Motor neuron (in vitro differentiated cells): Measurements from ENCODE around the gene TUBA1C. TPM values are rescaled to one million over a fixed set of nuclear protein-coding genes. Genes with fewer than 3 reads are reported as not detected.
A peak's percentile ranks its signal among the peaks of the same experiment; 100 is the strongest.
"Not testable (repeated sequence)": the region's sequence is repeated elsewhere in the genome, so short reads cannot be mapped to it uniquely, and the experiment has no call there.

Experiments used
- ATAC-seq, 8 experiments: fragments of 200-7000 bp; cut with Tn5 transposase; replicated peaks in 6 of 8; 2 replicates each; pipeline ENCODE4 v1.8.0; 2021; ENCODE audit warnings: mild to moderate bottlenecking in 8 of 8, moderate library complexity in 8 of 8
- H3K27ac ChIP-seq, 2 donors: fragments of 250-450 bp; sonication (Bioruptor Pico); 2 replicates each; pipeline ENCODE4 v1.9.0; 2021; ENCODE audit warnings: antibody characterized with exemption in 2 of 2, mild to moderate bottlenecking in 2 of 2, moderate library complexity in 1 of 2
- H3K4me1 ChIP-seq, 2 donors: fragments of 250-450 bp; sonication (Bioruptor Pico); replicated peaks in 1 of 2; 2 replicates each; pipeline ENCODE4 v1.6.1; 2021; ENCODE audit warnings: antibody characterized with exemption in 2 of 2, mild to moderate bottlenecking in 2 of 2, moderate library complexity in 1 of 2
- H3K4me3 ChIP-seq, 5 donors: fragments of 250-450 bp; sonication (Bioruptor Pico); 2 replicates each; pipeline ENCODE4 v1.9.0; 2021; ENCODE audit warnings: antibody characterized with exemption in 5 of 5, mild to moderate bottlenecking in 5 of 5, moderate library complexity in 4 of 5
- WGBS, 10 experiments: fragments of 450-650 bp; shearing (Covaris generic); methylation state at CpG; one replicate each; pipeline ENCODE4 v1.0.0; 2022; 5-methylcytosine and 5-hydroxymethylcytosine counted together
- in situ Hi-C, 9 experiments: fragments of 400-800 bp; cut with MboI; loops; one replicate each; pipeline ENCODE4 v1.15.0; 2021; ENCODE audit warnings: low sequenced_read_pairs in 9 of 9, low pct_unique_long_range_greater_than_20kb in 2 of 9; ENCODE audit not compliant: unreplicated experiment in 9 of 9
- total RNA-seq, 8 experiments: library from RNA; unstranded; fragments of 300-600 nt; gene quantifications; 2 replicates each; pipeline versions ENCODE4 v1.2.3 to v1.2.4, GENCODE V29; 2022

The TUBA1C gene
- total RNA-seq, 8 experiments from 2014 or later: 54.3 to 256 (median 152) TPM

- in situ Hi-C loops: no loop called here
- Histone ChIP-seq H3K4me1 (no peaks in the 10 kb centered on the region), H3K27ac (no peak overlapping the region), H3K4me3 (no peak overlapping the region)
- no peak for ATAC-seq
- WGBS, 10 experiments: 6 to 81% (median 59%) methylated on average over 1 to 3 of the region's 3 CpGs
Measured at GRCh38 chr12:49260166-49260565, 4.7 kb upstream of the TUBA1C start.

GRCh38 chr12:49260571-49261363 is 4.1 kb upstream of the TUBA1C start:
- no peak for ATAC-seq
- in situ Hi-C loops: no loop called here
- 75 to 100% (median 94%) methylated on average over 2 to 7 of the region's 11 CpGs; no CpG with 5 or more reads in 2 of the 10 experiments for WGBS, 10 experiments
- Histone ChIP-seq H3K27ac (no peak overlapping the region), H3K4me3 (no peak overlapping the region), H3K4me1 (peaks cover 0 to 1% of the 10 kb centered on the region in 2 donors)

GRCh38 chr12:49261721-49262120 is 3.2 kb upstream of the TUBA1C start:
- 19 to 100% (median 83%) methylated on average over 1 to 2 of the region's 2 CpGs; no CpG with 5 or more reads in 3 of the 10 experiments for WGBS, 10 experiments
- Histone ChIP-seq H3K4me1 (peaks cover 0 to 9% of the 10 kb centered on the region in 2 donors), H3K27ac (no peak overlapping the region), H3K4me3 (no peak overlapping the region)
- ATAC-seq: no peak
- in situ Hi-C loops: no loop called here

- WGBS, 10 experiments: 71 to 100% (median 86%) methylated on average over 1 to 5 of the region's 5 CpGs; no CpG with 5 or more reads in 2 of the 10 experiments
Measured at GRCh38 chr12:49263400-49263763, 1.5 kb upstream of the TUBA1C start.

DNA sequence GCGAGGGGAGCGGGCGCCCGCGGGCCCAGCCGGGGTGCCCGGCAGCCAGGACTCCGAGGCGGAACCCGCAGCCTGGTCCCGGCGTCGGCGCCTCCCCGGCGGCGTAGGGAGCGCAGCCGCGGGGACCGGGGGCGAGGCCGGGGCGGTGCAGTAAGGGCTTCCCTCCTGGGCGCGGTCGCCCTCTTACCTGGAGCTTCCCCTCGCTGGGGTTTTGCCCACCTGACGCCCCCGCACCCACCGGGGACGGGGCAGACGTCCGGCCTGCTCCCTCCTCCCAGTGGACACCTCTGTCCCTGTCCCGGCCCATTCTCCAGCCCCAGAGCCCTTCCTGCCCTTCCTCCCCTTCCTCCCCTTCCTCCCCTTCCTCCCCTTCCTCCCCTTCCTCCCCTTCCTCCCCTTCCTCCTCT is 413 bp upstream of the TUBA1C start:
- peak overlapping the region in 1 of 2 donors; percentile 15 for H3K27ac ChIP-seq
- H3K4me3 ChIP-seq: peak overlapping the region; percentile 25 to 83 (median 44)
- in situ Hi-C loops: no loop called here
- peak; percentile 5 to 64 (median 41) for ATAC-seq
- WGBS, 10 experiments: 5 to 60% methylated on average over 1 to 11 of the region's 35 CpGs; no CpG with 5 or more reads in 8 of the 10 experiments
- peaks cover 17 to 29% of the 10 kb centered on the region in 2 donors for H3K4me1 ChIP-seq

More at GRCh38 chr12:49263400-49263763, 1.5 kb upstream of the TUBA1C start:
- no peak overlapping the region for H3K27ac ChIP-seq
- in situ Hi-C loops: no loop called here
- ATAC-seq: no peak
- H3K4me3 ChIP-seq: no peak overlapping the region
- peaks cover 9 to 21% of the 10 kb centered on the region in 2 donors for H3K4me1 ChIP-seq

GRCh38 chr12:49269191-49269590 is 4.3 kb downstream of the TUBA1C start:
- ATAC-seq: not testable (repeated sequence)
- WGBS, 10 experiments: 100% methylated on average over 1 of the region's 6 CpGs; no CpG with 5 or more reads in 6 of the 10 experiments

GRCh38 chr12:49272790-49273725 is 8.2 kb downstream of the TUBA1C start:
- Histone ChIP-seq H3K4me1 (peaks cover 24 to 29% of the 10 kb centered on the region in 2 donors), H3K27ac (no peak overlapping the region), H3K4me3 (no peak overlapping the region)
- no peak for ATAC-seq
- in situ Hi-C loops: no loop called here
- 88 to 100% (median 94%) methylated on average over 2 to 7 of the region's 16 CpGs; no CpG with 5 or more reads in 2 of the 10 experiments for WGBS, 10 experiments

More at GRCh38 chr12:49269191-49269590, 4.3 kb downstream of the TUBA1C start:
- Histone ChIP-seq H3K27ac (peak overlapping the region; percentile 71 to 80), H3K4me1 (peaks cover 17 to 29% of the 10 kb centered on the region in 2 donors)
- in situ Hi-C loops, H3K4me3 ChIP-seq: not testable (repeated sequence)

DNA sequence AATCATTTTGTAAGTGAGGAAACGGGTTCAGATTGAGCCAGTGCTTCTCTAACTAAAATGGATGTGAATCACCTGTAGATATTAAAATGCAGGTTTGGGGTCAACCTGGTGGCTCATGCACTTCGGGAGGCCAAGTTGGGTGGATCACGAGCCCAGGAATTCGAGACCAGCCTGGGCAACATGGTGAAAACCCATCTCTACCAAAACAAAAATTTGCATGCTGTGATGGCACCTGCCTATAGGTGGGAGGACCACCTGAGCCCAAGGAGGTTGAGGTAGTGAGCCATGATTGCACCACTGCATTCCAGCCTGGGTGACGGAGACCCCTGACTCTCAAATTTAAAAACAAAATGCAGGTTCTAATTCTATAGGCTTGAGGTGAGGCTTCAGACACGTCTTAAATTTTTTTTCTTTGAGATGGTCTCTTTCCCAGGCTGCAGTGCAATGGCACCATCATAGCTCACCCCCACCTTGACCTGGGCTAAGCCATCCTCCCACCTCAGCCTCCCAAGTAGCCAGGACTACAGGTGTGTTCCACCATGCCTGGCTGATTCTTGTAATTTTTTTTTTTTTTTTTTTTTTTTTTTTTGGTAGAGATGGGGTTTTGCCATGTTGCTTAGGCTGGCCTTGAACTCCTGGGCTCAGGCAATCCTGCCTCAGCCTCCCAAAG is 9.0 kb downstream of the TUBA1C start:
- in situ Hi-C loops: no loop called here
- 74 to 100% (median 82%) methylated on average over 1 to 6 of the region's 6 CpGs; no CpG with 5 or more reads in 3 of the 10 experiments for WGBS, 10 experiments
- H3K4me1 ChIP-seq: peaks cover 18 to 23% of the 10 kb centered on the region in 2 donors
- peak in 2 of 8 experiments; percentile 8 to 13 for ATAC-seq
- no peak overlapping the region for H3K27ac ChIP-seq
- H3K4me3 ChIP-seq: no peak overlapping the region

GRCh38 chr12:49274396-49275069 is 9.7 kb downstream of the TUBA1C start:
- peaks cover 16 to 20% of the 10 kb centered on the region in 2 donors for H3K4me1 ChIP-seq
- no peak overlapping the region for H3K27ac ChIP-seq
- H3K4me3 ChIP-seq: no peak overlapping the region
- 8 to 100% (median 78%) methylated on average over 1 to 4 of the region's 7 CpGs; no CpG with 5 or more reads in 1 of the 10 experiments for WGBS, 10 experiments
- in situ Hi-C loops: no loop called here
- peak in 1 of 8 experiments; percentile 3 for ATAC-seq

DNA sequence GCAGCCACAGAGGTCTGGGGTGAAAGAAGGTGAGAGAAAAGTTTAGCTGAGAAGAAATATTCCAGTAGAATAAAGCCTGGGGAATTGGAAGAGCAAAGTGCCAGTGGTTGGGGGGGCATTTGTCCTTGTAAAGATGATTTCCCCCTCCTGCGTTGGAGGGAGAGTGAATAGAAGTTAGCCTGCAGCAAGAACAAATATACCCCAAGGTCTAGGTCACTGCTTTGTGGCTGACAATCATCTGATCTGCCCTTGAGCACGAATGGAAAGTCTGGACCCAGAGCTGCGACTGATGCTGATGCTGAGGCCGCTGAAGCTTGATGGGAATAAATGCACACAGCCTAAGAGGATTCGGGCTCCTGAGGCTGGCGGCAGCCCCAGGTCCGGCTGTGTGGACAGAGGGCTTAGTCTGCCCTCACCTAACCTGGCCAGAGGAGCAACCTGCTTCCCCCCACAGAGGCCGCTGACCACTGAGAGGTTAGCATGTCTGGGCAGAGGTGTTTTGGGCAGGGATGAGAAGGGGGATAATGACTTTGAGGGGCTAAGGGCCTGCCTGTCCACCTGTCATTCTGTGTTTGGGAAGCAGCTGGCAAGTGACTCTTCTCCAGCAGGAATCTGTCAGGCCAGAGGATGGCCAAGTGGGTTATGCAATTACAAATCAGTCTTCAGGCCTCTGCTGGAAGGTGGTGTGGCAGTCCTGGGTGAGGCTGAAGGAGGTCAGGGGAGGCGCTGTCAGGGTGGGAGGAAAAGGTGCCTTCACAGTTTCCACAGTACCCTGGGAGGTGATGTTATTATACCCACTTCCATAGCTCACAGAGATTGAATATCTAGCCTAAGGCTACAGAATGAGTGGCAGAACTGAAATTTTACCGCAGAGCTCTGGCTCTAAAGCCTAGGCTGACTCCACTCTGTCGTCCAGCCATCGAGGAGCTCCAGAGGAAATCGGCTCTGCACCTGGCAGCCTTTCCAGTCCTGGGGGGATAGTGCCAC is 11.7 kb downstream of the TUBA1C start:
- in situ Hi-C loops: no loop called here
- WGBS, 10 experiments: 33 to 100% (median 62%) methylated on average over 1 to 5 of the region's 13 CpGs; no CpG with 5 or more reads in 1 of the 10 experiments
- Histone ChIP-seq H3K27ac (peak overlapping the region in 1 of 2 donors; percentile 21), H3K4me1 (peaks cover 22 to 29% of the 10 kb centered on the region in 2 donors), H3K4me3 (no peak overlapping the region)
- ATAC-seq: peak in 6 of 8 experiments; percentile 7 to 30 (median 16)

GRCh38 chr12:49277466-49277865 is 12.6 kb downstream of the TUBA1C start:
- Histone ChIP-seq H3K4me3 (no peak overlapping the region), H3K27ac (no peak overlapping the region), H3K4me1 (peaks cover 22 to 32% of the 10 kb centered on the region in 2 donors)
- in situ Hi-C loops: no loop called here
- ATAC-seq: peak in 1 of 8 experiments; percentile 2
- 40 to 100% (median 88%) methylated on average over 1 to 2 of the region's 7 CpGs; no CpG with 5 or more reads in 2 of the 10 experiments for WGBS, 10 experiments
